Inflammatory macrophage (primary cell): ENCODE results near the gene PRKCE.

Experiments used
- DNase-seq, 2 donors: peaks; one replicate each; pipeline ENCODE4 v3.0.0-alpha.2; 2020 to 2022

The PRKCE gene

DNA sequence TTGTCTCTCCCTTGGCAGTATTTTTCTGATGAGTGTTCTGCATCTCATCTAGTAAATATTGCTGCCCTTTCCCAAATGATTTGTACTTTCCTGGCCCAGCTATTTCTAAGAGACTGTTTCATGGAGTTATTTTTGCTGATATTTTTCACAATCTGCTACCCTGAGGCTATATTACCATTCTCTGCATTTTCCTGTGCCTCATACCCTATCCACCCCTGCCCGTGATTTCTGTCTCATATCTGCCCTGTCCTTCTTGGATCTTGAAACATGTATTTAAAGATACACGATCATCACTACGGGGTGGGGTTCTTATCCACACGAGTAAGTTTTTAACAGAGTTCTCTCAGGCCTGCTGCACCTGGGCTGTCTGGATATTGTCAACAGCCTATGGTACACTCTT, 556.1 kb downstream of the PRKCE start:
- no peak for DNase-seq

DNA sequence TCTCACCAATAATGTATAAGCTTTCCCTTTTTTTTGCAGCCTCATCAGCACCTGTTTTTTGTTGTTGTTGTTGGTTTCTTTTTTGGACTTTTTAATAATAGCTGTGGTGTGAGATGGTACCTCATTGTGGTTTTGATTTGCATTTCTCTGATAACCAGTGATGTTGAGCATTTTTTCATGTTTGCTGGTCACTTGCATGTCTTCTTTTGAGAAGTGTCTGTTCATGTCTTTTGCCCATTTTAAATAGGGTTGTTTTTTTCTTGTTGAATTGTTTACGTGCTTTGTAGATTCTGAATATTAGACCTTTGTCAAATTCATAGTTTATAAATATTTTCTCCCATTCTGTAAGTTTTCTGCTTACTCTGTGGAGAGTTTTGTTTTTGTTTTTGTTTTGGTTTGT, 557.3 kb downstream of the PRKCE start:
- no peak for DNase-seq

GRCh38 chr2:46210063-46210462, 558.6 kb downstream of the PRKCE start:
- no peak for DNase-seq

- no peak for DNase-seq
These were observed 560.0 kb downstream of the PRKCE start for GRCh38 chr2:46211461-46211860.

- DNase-seq, result no peak
These were observed 562.4 kb downstream of the PRKCE start for GRCh38 chr2:46213906-46214305.

DNA sequence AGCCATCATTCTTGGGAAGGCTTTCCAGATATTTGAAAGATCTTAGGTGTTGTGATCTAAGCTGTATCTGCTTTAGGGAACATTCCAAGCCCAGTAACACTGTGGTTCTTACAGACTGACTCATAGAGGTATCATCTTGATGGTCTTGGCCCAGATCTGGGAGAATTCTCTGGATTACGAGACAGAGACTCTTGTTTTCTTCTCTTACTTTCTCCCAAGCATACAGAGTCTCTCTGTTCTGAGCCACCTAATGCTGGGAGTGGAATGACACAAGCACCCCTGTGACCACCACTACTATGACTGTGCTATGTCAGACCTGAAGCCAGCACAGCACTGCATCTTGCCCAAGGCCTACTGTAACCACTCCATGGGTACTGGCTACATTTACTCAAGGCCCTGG, 564.7 kb downstream of the PRKCE start:
- no peak for DNase-seq

- DNase-seq, result peak; percentile 6 to 45
These were observed 572.0 kb downstream of the PRKCE start for GRCh38 chr2:46223514-46223913.

- DNase-seq, result peak; percentile 17 to 84
These were observed 573.7 kb downstream of the PRKCE start for GRCh38 chr2:46225150-46225625.

DNA sequence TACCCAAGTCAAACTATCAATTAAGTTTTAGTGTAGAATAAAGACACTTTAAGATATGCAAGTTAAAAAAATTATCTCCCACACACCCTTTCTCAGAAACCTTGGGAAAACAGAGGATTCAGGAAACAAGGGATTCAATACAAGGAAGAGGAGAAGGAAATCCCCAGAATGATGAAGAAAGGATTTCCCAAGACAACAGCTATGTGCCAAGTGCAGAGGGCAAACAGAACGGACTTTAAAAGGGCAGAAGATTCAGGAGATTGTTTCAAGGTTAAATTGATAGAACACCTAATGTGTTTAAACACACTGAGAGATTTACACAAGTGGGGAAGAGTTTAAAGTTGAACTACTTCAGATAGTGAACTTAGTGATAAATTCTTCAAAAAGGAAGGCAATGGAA, 574.3 kb downstream of the PRKCE start:
- peak in 1 of 2 donors; percentile 19 for DNase-seq

- DNase-seq, result no peak
These were observed 575.1 kb downstream of the PRKCE start for GRCh38 chr2:46226620-46227019.

- DNase-seq, result no peak
These were observed 575.5 kb downstream of the PRKCE start for GRCh38 chr2:46227022-46227421.

DNA sequence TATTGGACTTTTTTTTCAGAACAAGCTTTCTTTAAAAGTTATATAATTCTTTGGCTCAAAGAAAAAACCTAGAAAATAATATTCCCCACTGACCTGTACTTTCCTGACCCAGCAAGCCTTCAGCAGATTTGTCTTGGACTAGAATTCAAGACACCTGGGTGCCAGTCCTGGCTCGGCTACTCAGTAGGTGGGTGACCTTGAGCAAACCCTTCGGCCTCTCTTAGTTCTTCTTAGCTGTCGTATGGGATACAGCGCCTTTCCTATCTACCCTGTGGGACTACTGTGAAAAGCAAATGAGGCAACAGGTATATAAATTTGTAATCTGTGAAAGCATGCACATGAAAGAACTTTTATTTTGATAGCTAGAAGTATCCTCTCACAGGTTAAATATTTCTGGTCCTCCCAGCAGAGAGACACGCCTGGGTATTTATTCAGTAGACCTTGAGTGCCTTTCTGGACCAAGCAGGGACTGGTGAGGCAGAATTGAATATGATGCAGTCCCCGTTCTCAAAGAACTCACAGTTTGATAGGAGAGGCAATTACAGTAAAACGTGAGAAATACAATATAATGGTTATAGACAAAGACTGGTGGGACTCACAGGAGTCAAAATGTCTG, 576.3 kb downstream of the PRKCE start:
- DNase-seq, result no peak

DNA sequence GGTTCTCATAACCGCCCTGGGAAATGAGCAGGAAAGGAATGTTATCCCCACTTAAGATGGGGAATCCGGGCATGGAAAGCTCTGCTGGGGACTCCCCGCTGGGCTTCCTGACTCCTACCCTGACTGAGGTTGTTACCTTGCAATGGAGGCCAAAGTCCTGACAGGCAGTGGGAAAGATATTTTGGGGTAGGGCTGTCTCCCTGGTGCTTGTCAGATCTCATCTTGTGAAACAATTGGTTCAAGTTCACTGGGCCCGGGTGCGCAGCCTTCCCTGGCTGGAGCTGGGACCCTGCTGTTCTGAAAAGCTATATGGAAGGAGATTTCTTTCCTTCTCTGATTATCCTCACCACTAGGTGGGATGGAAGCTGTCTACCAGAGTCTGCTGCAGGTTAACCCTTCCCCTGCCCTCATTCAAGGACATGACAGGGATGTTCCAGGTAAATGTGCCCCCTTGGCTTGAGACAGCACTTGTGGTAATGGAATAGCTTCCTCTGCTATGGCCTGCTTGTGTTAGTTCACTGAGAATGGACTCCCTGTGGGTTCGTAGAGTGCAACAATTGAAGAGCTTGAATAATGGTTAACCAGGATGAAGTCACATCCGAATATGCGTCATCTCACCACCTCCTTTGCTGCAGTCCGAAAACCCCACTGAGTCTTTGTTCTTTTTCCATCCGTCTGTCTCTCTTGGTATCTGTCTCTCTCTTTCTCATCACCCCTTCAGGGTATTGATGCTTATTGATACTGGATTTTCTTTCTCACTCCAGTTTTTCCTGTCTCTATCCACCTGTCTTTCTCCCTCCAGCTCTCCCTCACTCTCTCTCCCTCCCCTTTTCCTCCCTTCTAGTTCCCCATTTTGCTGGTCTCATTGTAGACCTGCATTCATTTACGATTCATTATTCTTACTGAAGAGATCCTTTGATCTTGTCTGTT, 577.9 kb downstream of the PRKCE start:
- no peak for DNase-seq

DNA sequence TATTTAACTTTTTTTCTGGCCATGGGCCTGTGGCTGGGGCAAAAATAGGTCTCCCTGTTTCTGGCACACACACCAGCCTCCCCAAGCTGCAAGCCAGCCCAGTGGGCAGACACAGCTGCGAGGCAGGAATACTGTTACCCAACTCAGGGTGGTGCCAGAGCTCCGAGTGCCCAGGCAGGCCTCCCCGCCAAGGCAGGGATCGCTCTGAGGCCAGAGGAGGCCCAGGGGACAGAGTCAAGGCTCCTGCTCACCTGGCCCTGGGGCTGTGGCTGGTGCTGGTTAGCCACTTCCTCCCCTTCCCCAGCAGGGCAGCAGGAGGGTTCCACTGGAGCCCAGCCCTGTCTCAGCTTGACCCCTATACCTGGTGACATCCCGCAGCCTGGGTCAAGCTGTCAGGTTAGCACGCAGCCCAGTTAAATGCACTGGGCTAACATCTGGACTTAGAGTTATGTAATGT, 578.7 kb downstream of the PRKCE start:
- peak; percentile 43 to 58 for DNase-seq

DNA sequence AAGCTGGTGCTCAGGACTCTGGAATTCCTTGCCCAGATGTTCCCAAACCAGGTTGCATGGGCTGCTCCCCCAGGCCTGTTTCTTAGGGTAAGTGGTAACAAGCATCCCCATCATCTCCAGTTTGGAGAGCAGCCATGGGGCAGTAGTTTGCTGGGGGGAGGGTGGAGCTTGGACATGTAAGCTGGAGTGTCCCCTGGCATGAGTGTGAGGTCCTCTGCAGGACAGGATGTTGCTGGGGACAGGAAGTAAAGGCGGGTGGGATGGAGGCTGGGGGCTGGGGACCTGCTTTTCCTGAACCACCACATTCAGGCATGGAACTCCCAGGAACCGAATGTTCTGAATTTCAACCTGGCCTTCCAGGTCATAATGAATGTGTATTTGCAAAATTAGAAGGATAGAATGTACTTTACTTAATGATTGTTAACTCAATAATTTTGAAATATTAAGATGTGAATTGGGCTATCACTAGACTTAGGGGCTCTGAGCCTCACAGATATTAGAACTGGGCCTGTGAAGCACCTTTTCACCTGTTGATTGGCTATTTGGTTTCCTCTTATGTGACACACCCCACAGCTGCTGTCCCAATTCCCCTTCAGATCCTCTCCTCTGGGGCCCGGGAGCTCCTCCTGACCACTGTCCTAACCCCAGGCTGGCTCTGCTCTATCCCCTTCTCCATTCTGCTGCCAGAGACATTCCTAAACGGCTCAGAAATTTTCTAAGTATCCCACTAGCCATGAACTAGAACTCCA, 579.4 kb downstream of the PRKCE start:
- DNase-seq, result no peak

GRCh38 chr2:46231721-46232120, 580.2 kb downstream of the PRKCE start:
- no peak for DNase-seq

- DNase-seq, result no peak
These were observed 581.4 kb downstream of the PRKCE start for GRCh38 chr2:46232860-46233259.

- DNase-seq, result no peak
These were observed 584.8 kb downstream of the PRKCE start for GRCh38 chr2:46236006-46236875.

- no peak for DNase-seq
These were observed 585.7 kb downstream of the PRKCE start for GRCh38 chr2:46236876-46237859.
